Ascending aorta (tissue), 2 donors: ENCODE results near the gene AGPAT4. TPM values are rescaled to one million over a fixed set of nuclear protein-coding genes. Genes with fewer than 3 reads are reported as not detected.

Source experiments
- DNase-seq, 2 donors: peaks; one replicate each; pipeline ENCODE4 v3.0.0-alpha.2; 2019; ENCODE audit warnings: low spot score in 2 of 2
- H3K27ac ChIP-seq, 2 donors: fragments of 200-600 bp; sonication (generic); one replicate each; pipeline ENCODE4 v1.5.1; 2016 to 2017; ENCODE audit warnings: mild to moderate bottlenecking in 1 of 2
- H3K27me3 ChIP-seq: fragments of 200-600 bp; sonication (generic); one replicate; pipeline ENCODE4 v1.5.1; 2017
- H3K36me3 ChIP-seq, 2 donors: fragments of 200-600 bp; sonication (generic); one replicate each; pipeline ENCODE4 v1.5.1; 2016
- H3K4me1 ChIP-seq, 2 donors: fragments of 200-600 bp; sonication (generic); one replicate each; pipeline ENCODE4 v1.5.1; 2016 to 2017; ENCODE audit warnings: mild to moderate bottlenecking in 1 of 2
- H3K4me3 ChIP-seq, 2 donors: fragments of 200-600 bp; sonication (generic); one replicate each; pipeline ENCODE4 v1.5.1; 2016 to 2017; ENCODE audit warnings: mild to moderate bottlenecking in 1 of 2
- H3K9me3 ChIP-seq, 2 donors: fragments of 200-600 bp; sonication (generic); one replicate each; pipeline ENCODE4 v1.5.1; 2016
- CTCF ChIP-seq, 3 experiments: fragments of 200-600 bp in 2 of 3; fragments of 450-650 bp in 1 of 3; sonication (generic) in 2 of 3; IDR thresholded peaks; one replicate each; pipeline ENCODE4 v1.5.1; 2016 to 2019; ENCODE audit warnings: antibody characterized with exemption in 3 of 3, mild to moderate bottlenecking in 1 of 3, moderate library complexity in 1 of 3
- intact Hi-C: fragments of 100-400 bp; cut with DNase I; formaldehyde crosslinking; loops from one replicate; pipeline ENCODE4 v1.15.1; 2023
- total RNA-seq: library from RNA; depleted of rRNA; stranded (reverse); fragments of >200 nt; gene quantifications from one replicate; pipeline ENCODE4 v1.1.0, GENCODE V29; 2016

AGPAT4 gene
- total RNA-seq, 1 donor from 2014 or later: 6.8 TPM

DNA sequence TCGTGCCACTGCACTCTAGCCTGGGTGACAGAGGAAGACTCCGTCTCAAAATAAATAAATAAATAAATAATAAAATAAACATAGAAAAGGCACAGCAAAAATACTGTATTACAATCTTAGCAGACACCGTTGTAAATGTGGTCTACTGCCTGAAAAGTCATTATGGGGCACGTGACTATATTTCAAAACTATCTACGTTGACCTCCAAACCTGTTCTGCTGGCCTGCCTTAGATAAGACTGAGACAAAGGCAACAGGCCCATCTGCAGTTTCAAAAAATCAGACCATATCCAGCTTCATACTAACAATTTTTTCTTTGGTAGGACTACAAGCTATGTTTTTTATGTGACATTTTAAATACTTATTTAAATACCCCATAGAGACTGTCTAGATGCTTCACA, 59.1 kb downstream of the AGPAT4 start:
- H3K27me3 ChIP-seq: no peaks in the 10 kb centered on the region
- intact Hi-C loops: no loop called here
- H3K4me3 ChIP-seq: no peak overlapping the region
- no peaks in the 10 kb centered on the region for H3K9me3 ChIP-seq
- no peak for TF ChIP-seq CTCF (IDR thresholded peaks at IDR 0.05)
- no peak overlapping the region for H3K27ac ChIP-seq
- no peaks in the 10 kb centered on the region for H3K36me3 ChIP-seq
- DNase-seq: no peak
- H3K4me1 ChIP-seq: no peaks in the 10 kb centered on the region

DNA sequence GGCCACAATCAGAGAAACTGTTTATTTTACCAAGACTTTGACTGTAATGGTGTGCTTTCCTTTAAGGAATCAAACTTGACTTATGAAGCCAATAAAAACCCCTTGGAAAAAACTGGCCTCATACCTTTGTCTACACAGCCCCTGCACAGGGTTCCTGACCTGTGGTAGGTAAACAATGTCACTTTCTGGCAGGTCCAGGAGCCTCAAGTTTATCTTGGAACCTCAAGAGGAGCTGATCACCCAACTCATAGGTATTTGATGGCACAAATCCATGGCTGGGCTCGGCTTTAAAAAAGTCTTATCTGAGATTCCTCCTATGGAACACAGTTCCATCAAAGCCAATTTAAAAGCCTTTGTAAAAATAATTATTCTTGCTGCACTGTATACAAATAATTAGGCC, 61.0 kb downstream of the AGPAT4 start:
- no peaks in the 10 kb centered on the region for H3K27me3 ChIP-seq
- no peak overlapping the region for H3K4me3 ChIP-seq
- no peaks in the 10 kb centered on the region for H3K9me3 ChIP-seq
- no peaks in the 10 kb centered on the region for H3K4me1 ChIP-seq
- intact Hi-C loops: no loop called here
- H3K27ac ChIP-seq: no peak overlapping the region
- no peaks in the 10 kb centered on the region for H3K36me3 ChIP-seq
- TF ChIP-seq CTCF (IDR thresholded peaks at IDR 0.05): no peak
- no peak for DNase-seq

- Histone ChIP-seq H3K4me3 (no peak overlapping the region), H3K27me3 (no peaks in the 10 kb centered on the region), H3K27ac (no peak overlapping the region), H3K4me1 (no peaks in the 10 kb centered on the region), H3K36me3 (no peaks in the 10 kb centered on the region), H3K9me3 (no peaks in the 10 kb centered on the region)
- intact Hi-C loops: no loop called here
- no peak for TF ChIP-seq CTCF (IDR thresholded peaks at IDR 0.05)
- DNase-seq: no peak
These were observed 62.4 kb downstream of the AGPAT4 start for GRCh38 chr6:161211380-161212035.

GRCh38 chr6:161210857-161211256, 63.0 kb downstream of the AGPAT4 start:
- DNase-seq: no peak
- no peaks in the 10 kb centered on the region for H3K36me3 ChIP-seq
- no peak overlapping the region for H3K4me3 ChIP-seq
- no peaks in the 10 kb centered on the region for H3K4me1 ChIP-seq
- TF ChIP-seq CTCF (IDR thresholded peaks at IDR 0.05): no peak
- H3K27ac ChIP-seq: no peak overlapping the region
- intact Hi-C loops: no loop called here
- no peaks in the 10 kb centered on the region for H3K27me3 ChIP-seq
- no peaks in the 10 kb centered on the region for H3K9me3 ChIP-seq

DNA sequence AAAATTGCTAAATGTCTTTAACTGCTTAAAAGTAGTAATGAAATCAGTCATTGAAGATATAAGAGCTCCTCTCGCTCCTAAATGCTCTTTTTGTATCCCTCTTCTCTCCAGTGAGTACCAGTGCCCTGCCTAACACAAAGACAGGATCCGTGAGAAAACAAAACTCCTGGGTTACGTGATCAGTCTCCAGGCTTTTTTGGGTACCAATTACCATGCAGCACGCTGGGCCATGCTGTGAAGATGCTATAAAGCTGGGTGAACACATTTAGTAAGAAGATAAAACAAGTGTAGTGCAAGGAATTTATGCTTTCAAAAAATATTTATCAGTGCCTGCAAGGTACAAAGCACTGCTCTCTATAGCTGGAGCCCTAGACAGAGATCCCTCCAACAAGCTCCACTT, 66.7 kb downstream of the AGPAT4 start:
- DNase-seq: no peak

More for the DNA sequence above, 66.7 kb downstream of the AGPAT4 start:
- H3K27ac ChIP-seq: no peak overlapping the region
- intact Hi-C loops: no loop called here
- H3K36me3 ChIP-seq: no peaks in the 10 kb centered on the region
- H3K9me3 ChIP-seq: no peaks in the 10 kb centered on the region
- no peaks in the 10 kb centered on the region for H3K27me3 ChIP-seq
- no peaks in the 10 kb centered on the region for H3K4me1 ChIP-seq
- no peak overlapping the region for H3K4me3 ChIP-seq
- no peak for TF ChIP-seq CTCF (IDR thresholded peaks at IDR 0.05)
